Progenitor cell of endocrine pancreas (in vitro differentiated cells): Measurements from ENCODE around the gene M1AP. TPM values are rescaled to one million over a fixed set of nuclear protein-coding genes. Genes with fewer than 3 reads are reported as not detected.

Source experiments
- DNase-seq: peaks from one replicate; pipeline ENCODE4 v3.0.0; 2021; ENCODE audit warnings: low spot score; ENCODE audit not compliant: unreplicated experiment
- H3K27ac Mint-ChIP-seq: 2 replicates; pipeline ENCODE4 v1.8.0; 2021; ENCODE audit warnings: mild to moderate bottlenecking, moderate library complexity, mixed read lengths
- H3K27me3 Mint-ChIP-seq: 2 replicates; pipeline ENCODE4 v1.8.0; 2021; ENCODE audit warnings: mixed read lengths
- H3K36me3 Mint-ChIP-seq: 2 replicates; pipeline ENCODE4 v1.8.0; 2022; ENCODE audit warnings: mixed read lengths; ENCODE audit not compliant: insufficient read depth
- H3K4me1 Mint-ChIP-seq: 2 replicates; pipeline ENCODE4 v1.8.0; 2021; ENCODE audit warnings: low read depth, mixed read lengths
- H3K4me3 Mint-ChIP-seq: 2 replicates; pipeline ENCODE4 v1.8.0; 2021; ENCODE audit warnings: low read depth, mild to moderate bottlenecking, moderate library complexity, mixed read lengths
- H3K9me3 Mint-ChIP-seq: 2 replicates; pipeline ENCODE4 v1.8.0; 2021; ENCODE audit warnings: low read depth, mixed read lengths
- CTCF ChIP-seq: fragments of 200-600 bp; sonication (generic); IDR thresholded peaks from one replicate; pipeline ENCODE4 v1.5.0; 2021; ENCODE audit warnings: antibody characterized with exemption, mild to moderate bottlenecking; ENCODE audit not compliant: unreplicated experiment
- total RNA-seq: library from RNA; stranded (reverse); gene quantifications from 2 replicates; pipeline ENCODE4 v1.2.1, GENCODE V29; 2021

The M1AP gene
- total RNA-seq, 1 donor from 2014 or later, result 2.5 TPM

- peaks cover 3% of the 10 kb centered on the region for H3K36me3 Mint-ChIP-seq
Measured at GRCh38 chr2:74658516-74658915, 10.4 kb upstream of the M1AP start.

GRCh38 chr2:74655579-74655978 lies 7.4 kb upstream of the M1AP start:
- no peak for DNase-seq
- Mint-ChIP-seq H3K4me3 (peak overlapping the region; percentile 77), H3K36me3 (peaks cover 3% of the 10 kb centered on the region), H3K4me1 (peaks cover 4% of the 10 kb centered on the region), H3K27ac (no peak overlapping the region), H3K9me3 (no peaks in the 10 kb centered on the region), H3K27me3 (peaks cover 18% of the 10 kb centered on the region)
- TF ChIP-seq CTCF, result no peak

More at GRCh38 chr2:74658516-74658915, 10.4 kb upstream of the M1AP start:
- Mint-ChIP-seq H3K4me3 (no peak overlapping the region), H3K4me1 (peaks cover 4% of the 10 kb centered on the region), H3K27ac (no peak overlapping the region), H3K27me3 (peaks cover 18% of the 10 kb centered on the region), H3K9me3 (no peaks in the 10 kb centered on the region)
- DNase-seq, result no peak
- no peak for TF ChIP-seq CTCF

- peaks cover 19% of the 10 kb centered on the region for H3K27me3 Mint-ChIP-seq
- no peak for TF ChIP-seq CTCF
- H3K4me1 Mint-ChIP-seq, result peaks cover 4% of the 10 kb centered on the region
- peak within 1 kb of the TSS; percentile 78 for H3K27ac Mint-ChIP-seq
- peak within 1 kb of the TSS; percentile 77 for H3K4me3 Mint-ChIP-seq
- H3K9me3 Mint-ChIP-seq, result peaks cover 3% of the 10 kb centered on the region
- DNase-seq, result peak; percentile 97
- peaks cover 2% of the 10 kb centered on the region for H3K36me3 Mint-ChIP-seq
Measured at GRCh38 chr2:74653985-74654882, 6.1 kb upstream of the M1AP start, which contains the start of gene SEMA4F. Gene SEMA4F, plus strand, starts transcription at chr2:74654247. Its CDS starts 130 bp downstream, at chr2:74654377.

- Mint-ChIP-seq H3K4me3 (peak overlapping the region; percentile 77), H3K9me3 (peaks cover 4% of the 10 kb centered on the region), H3K36me3 (no peaks in the 10 kb centered on the region), H3K27me3 (peaks cover 26% of the 10 kb centered on the region), H3K4me1 (peaks cover 4% of the 10 kb centered on the region), H3K27ac (peak overlapping the region; percentile 78)
- no peak for TF ChIP-seq CTCF
- no peak for DNase-seq
Measured at GRCh38 chr2:74653589-74653984, 5.5 kb upstream of the M1AP start.

- DNase-seq, result no peak
- no peak for TF ChIP-seq CTCF
- H3K4me1 Mint-ChIP-seq, result no peaks in the 10 kb centered on the region
- H3K27me3 Mint-ChIP-seq, result peaks cover 23% of the 10 kb centered on the region
- peak overlapping the region; percentile 3 for H3K4me3 Mint-ChIP-seq
- peaks cover 4% of the 10 kb centered on the region for H3K9me3 Mint-ChIP-seq
- no peaks in the 10 kb centered on the region for H3K36me3 Mint-ChIP-seq
- H3K27ac Mint-ChIP-seq, result no peak overlapping the region
Measured at GRCh38 chr2:74646834-74647482, 1.2 kb downstream of the M1AP start.
